Lower leg skin (tissue), 3 donors: ENCODE results near the gene MSL3B.

Experiments
- POLR2A ChIP-seq, 2 donors: fragments of 450-650 bp; IDR thresholded peaks; one replicate each; pipeline ENCODE4 v1.6.1; 2016 to 2017; ENCODE audit warnings: antibody characterized with exemption in 2 of 2, mild to moderate bottlenecking in 1 of 2, moderate library complexity in 1 of 2
- TF ChIP-seq, protein P1 (sequence below), 3 donors: fragments of 450-650 bp; IDR thresholded peaks; one replicate each; pipeline ENCODE4 v1.5.1; 2016; ENCODE audit warnings: antibody characterized with exemption in 3 of 3, mild to moderate bottlenecking in 3 of 3, moderate library complexity in 2 of 3

DNA sequence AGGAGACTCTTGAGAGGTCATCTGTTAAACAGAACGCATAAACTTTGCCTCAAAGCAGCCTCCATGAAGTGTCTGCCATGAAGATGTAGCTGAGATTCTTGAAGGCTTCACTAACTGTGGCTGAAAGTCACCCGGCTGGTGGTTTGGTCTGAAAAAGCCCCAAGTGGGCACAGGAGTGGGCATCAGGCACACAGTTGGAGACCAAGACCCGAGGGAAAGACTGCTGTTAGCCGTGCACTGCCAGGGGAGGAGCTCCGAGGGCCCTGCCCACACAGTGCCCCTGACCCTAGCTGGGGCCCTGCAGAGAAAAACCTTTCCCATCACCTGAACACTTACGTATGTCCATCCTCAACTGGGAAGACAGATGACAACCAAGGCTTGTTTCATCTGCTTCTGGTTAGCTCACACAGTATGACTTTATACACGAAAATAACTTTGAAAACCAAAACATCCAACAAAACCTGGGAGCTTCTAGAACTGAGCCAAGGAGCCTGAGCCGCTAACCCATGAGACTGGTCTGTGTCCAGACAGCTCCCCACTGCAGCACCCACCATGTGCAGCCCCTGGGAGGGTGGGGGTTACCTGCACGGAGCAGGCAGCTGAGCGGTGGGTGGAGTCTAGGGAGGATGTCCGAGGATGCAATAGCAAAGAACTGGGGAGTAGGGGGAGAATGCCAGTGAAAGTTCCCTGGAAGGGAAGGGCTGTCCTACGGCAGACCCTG, 29.3 kb downstream of the MSL3B start:
- TF ChIP-seq, protein P1, sequence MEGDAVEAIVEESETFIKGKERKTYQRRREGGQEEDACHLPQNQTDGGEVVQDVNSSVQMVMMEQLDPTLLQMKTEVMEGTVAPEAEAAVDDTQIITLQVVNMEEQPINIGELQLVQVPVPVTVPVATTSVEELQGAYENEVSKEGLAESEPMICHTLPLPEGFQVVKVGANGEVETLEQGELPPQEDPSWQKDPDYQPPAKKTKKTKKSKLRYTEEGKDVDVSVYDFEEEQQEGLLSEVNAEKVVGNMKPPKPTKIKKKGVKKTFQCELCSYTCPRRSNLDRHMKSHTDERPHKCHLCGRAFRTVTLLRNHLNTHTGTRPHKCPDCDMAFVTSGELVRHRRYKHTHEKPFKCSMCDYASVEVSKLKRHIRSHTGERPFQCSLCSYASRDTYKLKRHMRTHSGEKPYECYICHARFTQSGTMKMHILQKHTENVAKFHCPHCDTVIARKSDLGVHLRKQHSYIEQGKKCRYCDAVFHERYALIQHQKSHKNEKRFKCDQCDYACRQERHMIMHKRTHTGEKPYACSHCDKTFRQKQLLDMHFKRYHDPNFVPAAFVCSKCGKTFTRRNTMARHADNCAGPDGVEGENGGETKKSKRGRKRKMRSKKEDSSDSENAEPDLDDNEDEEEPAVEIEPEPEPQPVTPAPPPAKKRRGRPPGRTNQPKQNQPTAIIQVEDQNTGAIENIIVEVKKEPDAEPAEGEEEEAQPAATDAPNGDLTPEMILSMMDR (IDR thresholded peaks at IDR 0.05), result no peak
- TF ChIP-seq POLR2A (IDR thresholded peaks at IDR 0.05), result no peak
